HG02852 (cell line): Measurements from ENCODE around the gene KDELR3.

Experiments used
- ATAC-seq: cut with Tn5 transposase; IDR thresholded peaks from one replicate; pipeline ENCODE4 v1.9.1; 2021; ENCODE audit warnings: mild to moderate bottlenecking, moderate library complexity; ENCODE audit not compliant: unreplicated experiment

KDELR3 gene

DNA sequence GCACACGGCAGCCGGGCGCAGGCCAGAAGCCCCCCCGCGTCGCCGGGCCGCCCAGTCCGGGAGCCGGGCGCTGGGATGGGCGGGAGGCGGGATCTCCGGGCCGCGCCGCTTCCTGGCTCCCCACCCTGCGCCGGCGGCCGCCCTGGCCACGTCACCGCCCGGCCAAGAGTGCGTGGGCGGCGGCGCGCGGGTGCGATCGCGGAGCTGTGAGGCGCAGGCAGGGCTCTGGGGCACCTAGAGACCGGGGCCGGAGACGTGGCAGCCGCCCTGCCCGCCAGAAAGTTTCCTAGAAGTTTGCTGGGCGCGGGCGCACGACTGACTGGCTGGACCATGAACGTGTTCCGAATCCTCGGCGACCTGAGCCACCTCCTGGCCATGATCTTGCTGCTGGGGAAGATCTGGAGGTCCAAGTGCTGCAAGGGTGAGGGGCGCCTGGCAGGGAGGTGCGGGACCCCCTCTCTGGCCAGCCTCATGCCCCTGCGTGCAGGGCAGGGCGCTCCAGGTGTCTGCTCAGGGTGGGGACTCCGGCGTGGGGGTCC is at the start of gene KDELR3:
Gene KDELR3 (plus strand): TSS at position 193 of the 539 bp plus-strand sequence. CDS start 138 bp downstream, at position 331.
- no peak for ATAC-seq

DNA sequence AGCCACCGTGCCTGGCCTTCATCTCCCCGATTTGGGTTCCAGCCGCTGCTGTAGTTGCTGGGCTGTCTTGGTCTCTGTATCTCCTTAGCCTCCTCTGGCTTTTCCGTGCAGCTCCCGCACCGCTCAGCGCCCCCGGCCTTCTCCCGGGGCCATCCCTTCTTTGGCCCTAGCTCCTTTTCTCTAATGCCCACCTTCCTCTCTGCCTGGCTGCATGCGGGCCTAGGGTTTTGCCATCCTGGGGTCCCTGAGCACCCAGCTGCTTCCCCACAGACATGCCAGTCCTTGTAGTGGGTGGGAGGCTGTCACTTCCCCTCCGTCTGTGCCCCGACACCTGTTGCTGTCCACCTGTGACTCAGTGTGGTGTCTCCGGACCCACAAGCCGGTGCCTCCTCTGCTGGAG is 49.3 kb upstream of the KDELR3 start:
- no peak for ATAC-seq

DNA sequence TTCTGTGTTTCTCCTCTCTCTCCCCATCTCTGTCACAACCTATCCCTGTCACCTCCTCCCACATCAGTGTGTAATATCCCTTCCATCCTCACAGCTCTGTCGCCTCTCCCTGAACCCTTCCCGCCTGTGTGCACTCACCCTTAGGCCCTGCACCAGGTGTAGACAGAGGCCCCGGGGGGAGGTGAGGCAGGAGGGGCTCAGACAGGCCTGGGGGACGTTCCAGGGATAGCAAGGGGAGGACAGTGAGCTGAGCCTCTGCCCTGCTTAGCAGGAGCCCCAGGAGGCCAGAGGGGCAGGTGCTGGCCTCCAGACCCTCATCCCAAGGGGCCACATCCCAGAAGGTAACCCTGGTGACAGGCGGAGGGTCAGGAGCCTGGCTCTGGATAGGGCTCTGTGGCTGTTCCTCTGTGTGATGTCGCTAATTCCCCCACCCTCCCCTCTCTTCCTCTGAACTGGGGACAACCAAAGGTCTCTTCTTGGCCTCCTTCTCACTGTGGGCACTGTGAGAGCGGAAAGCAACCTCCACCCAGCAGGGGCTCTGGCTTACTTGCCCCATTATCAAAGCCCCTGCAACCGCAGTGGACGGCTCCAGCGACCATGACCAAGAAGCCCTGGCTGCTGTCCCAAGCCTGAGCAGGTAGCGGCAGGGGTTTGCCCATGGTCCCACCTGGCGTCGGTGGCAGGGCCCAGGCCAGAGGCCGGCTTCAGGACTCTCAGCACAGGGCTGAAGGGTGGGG is 48.6 kb upstream of the KDELR3 start:
- ATAC-seq, result no peak

DNA sequence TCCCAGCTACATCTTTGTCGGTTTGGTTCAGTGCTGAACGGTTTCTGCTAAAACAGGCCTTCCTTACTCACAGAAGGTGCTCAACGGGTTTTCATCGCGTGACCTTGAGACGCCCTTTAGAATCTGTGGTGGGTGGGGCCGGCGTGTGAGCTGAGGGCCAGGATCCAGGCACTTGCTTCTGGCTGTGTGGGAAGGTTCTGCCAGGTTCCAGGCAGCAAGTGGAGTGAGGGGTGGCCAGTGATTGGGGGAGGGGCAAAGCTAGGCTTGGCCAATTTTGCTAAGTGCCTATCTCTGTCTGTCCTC is 48.1 kb upstream of the KDELR3 start:
- no peak for ATAC-seq

DNA sequence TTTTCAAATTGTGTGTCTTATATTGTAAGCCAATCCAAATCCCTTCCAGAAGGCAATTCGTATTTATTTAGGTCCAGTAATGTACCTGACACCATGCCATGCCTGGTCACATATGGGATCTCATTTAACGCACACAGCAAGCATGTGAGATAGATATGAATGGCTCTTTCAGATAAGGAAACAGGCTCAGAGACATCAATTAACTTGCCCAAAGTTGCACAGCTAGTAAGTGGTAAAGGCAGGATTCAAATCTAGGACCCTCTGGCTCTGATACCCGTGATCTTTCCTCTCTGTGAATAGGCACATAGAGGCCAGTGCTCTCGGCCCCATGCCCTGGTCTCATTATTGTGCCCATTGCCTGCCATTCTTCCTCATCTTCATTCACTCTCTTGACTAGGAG is 47.2 kb upstream of the KDELR3 start:
- ATAC-seq, result no peak

DNA sequence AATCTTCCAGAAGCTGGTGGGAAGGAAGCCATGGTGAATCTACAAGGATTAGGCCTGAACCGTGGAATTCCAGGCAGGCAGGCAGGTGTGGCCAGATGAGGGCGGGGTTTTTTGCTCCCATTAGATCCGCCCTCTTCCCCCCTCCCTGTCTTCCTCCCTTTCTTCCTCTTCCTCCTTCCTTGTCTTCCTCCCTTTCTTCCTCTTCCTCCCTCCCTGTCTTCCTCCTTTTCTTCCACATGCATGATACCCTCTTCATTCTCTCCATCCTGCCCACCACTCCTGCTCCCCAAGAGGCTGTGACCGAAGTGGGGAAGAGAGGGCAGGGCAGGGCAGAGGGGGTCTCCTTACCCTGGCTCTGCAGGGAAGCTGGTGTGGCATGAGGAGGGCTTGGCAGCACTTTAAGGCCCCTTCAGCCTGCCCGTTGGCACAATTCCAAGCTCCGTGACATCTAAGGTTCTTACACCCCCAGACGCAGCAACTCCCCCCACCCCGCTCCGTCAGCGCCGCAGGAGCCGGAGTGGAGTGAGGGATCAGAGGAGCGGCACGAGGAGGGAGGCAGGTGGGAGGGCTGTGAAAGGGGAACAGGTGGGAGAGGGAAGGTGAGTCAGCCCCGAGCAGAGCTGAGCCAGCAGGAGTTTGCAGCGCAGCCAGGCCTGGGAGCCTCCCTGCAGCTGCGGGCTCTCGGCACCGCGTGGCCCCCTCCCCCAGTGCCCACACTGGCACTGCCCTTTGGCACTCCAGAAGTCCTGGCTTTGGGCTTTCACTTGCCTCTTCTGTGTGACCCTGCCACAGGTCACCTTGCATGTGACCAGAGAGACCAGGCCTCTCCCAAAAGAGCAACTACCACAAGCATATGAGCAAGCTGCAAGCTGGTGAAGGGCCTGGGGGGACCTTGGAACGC is 45.0 kb upstream of the KDELR3 start:
- no peak for ATAC-seq

DNA sequence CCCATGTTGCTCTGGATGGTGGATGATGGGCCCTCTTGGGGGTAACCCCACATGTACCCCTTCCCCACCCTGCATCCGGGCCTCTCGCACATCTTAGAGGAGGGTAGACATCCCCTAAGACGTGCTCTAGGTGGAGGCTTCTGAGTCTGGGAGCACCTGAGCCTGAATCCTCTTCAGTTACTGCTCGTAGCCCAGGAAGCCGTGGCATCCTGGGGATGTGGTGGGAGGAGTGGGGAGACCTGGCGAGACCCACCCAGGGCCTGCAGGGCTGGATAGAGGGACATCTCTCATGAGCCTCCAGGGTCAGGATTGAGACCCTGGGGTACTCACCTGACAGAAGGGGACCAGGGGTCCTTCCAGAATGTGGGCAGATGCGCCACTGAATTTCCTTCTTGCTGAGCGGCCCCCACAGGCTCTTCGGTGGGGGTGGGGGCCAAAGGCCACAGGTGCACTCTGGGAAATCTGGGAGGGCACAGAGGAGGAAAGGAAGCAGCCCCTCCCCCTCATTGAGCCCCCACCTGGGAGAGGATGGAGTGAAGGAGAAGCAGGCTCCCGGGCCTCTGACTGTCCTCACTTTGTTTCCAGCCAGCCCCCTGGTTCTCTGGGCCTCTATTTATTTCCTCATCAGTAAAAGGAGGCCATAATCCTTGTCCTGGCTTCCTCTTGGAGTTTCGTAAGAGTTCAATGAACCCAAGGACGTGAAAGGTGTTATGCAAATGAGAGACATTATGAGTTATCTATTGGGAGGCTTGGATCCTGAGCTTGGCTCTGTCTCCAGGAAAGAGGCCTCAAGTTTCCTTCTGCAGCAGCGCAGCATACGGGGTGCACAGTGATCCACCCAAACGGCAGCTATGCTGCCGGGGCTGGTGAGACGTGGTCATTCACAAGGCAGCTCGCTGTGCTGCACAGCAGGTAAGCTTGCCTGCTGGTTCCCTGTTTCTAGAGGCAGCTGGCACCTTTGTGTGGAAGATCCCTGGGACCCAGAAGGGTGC is 44.1 kb upstream of the KDELR3 start:
- ATAC-seq, result no peak

DNA sequence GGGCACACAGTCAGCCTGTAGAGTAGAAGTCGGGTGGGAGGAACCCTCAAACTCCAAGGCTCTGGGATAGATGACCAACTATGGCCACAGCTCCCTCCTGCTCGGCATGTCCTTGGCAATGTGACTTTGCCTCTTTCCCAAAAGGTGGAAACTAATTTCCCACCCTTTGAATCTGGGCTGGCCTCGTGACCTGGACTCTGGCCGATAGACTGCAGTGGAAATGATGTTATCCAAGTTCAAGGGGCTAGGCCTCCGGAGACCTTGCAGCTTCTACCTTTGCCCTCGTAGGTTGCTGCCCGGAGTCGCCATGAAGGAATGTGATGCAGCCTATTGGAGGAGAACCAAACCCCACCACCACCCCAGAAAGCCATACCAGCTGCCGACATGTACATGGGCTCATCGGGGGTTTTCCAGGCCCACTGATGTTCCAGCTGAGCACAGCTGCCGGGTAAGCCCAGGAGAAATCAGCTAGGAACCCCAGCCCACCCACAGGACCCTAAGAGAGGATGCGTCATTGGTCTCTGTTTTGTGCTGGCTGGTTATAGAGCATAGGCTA is 43.3 kb upstream of the KDELR3 start:
- ATAC-seq, result no peak

DNA sequence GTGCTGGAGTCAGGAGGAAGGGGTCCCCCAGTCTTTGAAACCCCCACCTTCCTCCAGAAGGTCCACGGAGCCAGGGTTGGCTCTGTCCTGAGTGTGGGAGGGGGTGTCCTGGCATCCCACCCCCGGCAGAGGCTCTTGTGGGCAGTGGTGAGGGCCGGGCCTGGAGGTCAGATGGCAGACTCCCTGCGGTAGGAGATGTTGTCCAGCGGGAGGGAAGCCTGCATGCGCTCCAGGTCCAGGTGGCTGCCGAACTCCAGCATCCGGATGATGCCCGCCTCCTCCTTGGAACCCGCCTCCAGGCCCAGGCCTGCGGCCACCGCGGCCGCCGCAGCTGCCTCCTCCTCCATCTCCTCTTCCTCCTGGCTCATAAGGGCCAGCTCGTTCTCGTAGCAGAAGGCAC is 41.3 kb upstream of the KDELR3 start:
- ATAC-seq, result no peak

DNA sequence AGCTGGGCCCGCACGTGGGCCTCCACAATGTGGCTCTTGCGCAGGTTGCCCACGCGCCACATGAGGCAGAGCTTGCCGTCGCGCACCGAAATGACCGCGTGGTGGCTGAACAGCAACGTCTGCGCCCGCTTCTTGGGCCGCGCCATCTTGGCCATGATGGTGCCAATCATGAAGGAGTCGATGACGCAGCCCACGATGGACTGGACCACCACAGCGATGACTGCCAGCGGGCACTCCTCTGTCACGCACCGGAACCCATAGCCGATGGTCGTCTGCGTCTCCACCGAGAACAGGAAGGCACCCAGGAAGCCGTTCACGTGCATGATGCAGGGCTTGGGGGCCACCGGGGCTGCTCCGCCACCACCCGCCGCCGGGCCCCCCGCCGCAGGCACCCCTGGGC is 40.4 kb upstream of the KDELR3 start:
- no peak for ATAC-seq

DNA sequence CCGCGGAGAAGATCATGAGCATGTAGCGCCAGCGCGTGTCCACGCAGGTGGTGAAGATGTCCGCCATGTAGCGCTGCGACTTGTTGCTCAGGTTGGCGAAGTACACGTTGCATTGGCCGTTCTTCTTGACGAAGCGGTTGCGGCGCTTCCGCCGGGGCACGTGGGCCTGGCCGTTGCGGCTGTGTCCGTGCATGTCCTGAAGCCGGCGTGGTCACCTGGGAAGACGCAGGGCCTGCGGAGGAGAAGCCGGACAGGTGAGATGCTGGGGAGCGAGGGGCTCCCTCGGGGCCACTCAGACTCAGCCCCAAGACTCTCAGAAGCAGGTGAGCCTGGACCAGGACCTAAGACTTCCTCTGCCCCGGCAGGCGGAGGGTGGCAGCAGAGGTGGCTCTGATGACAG is 40.0 kb upstream of the KDELR3 start:
- ATAC-seq, result no peak

DNA sequence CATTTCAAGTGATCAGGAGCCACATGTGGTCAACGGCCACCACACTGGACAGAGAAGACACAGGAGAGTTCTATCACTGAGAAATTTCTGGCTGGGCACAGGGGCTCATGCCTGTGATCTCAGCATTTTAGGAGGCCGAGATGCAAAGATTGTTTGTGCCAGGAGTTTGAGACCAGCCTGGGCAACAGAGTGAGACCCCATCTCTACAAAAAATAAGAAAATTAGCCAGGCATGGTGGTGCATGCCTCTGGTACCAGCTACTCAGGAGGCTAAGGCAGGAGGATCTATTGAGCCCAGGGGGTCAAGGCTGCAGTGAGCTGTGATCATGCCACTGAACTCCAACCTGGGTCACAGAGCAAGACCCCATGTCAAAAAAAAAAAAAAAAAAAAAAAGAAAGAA is 39.2 kb upstream of the KDELR3 start:
- no peak for ATAC-seq

DNA sequence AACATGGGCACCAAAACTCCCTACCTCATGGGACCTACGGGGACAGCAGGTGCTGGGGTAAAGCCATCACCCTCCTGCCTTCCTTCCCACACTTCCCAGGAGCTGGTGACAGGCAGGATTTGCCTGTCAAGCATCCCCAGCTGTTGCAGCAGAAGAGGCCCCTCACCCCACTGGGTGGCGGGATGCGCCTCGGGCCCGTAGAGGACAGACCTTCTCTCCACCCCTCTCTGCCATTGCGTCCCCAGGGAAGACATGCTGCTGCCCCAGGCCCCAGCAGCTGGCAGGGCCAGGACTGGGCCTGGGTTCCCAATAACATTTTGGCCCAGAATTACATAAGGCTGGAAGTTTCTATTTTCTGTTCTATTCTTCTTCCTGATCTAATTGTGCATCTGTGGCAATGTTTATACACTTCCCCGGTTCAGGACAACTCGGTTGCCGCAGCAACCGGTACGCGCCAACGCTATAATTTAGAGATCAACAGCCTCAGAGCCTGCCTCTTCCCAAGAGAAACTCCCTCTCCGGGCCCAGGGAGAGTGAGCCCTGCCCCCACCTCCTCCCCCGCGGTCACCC is 38.3 kb upstream of the KDELR3 start:
- ATAC-seq, result no peak

DNA sequence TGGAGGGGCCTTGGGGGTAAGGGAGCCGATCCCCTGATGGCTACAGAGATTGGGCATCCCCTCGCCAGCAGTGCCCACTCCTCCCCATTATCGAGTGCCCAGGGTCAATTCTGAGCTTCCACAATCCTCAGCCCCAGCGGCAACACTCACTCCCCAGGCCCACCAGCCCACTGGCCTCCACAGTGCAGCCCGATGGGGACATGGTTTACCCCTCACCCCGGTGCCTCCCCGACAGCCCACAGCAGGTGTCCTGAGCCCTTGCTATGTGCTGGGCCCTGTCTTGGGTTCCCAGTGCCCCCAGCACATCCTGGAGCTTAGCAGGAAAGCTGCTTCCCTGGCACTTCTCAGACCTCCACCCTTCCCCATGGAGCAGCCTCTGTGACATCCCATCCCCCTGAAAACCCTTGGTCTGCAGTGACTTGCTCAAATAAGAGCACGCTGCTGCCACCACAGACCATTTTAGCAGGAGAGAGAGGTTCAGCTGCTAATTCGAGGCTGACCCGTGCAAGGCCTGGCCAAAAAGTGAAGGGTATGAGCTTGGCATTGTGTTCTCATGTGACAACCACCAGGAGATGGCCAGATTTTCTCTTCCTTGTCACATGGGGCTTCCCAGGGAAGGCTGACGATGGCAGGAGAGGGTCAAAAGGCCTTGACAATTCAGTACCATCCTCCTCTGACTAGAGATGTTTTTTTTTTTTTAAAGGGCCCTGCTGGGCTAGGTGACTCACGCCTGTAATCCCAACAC is 36.5 kb upstream of the KDELR3 start:
- ATAC-seq, result no peak

DNA sequence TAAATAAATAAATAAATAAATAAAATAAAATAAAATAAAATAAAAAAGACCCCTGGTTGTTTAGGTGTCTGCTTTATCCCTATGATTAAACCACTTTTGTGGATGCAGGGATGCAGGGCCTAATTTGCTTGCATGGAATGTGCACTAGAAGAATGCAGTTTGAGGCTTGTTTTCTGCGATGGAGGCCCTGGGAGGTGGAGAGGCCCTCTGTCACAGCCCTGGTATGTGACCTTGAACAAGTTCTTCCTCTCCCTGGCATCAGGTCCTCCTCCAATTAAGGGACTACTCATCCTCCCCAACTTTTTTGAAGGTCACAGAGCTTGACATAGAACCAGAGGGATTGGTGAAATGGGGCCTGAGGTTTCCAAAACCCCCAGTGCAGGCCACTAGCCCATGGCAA is 35.6 kb upstream of the KDELR3 start:
- ATAC-seq, result no peak

DNA sequence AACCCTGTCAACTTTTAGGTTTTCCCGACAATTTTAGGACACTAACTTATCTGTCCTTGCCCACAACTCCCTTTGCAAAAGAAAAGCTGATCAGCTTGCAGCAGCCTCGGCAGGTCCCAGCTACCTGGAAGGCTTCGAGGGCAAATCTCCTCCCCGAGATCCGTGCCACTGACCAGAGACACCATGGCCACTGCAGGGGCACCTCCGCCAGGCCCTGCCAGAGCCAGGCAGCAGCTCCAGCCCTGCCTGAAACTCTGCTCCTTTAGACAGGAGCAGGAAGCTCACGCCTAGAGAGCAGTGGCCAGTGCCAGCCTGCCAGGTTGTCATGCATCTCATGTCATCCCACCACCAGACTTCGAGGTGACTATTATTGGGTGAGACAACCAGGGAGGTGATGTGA is 34.0 kb upstream of the KDELR3 start:
- ATAC-seq, result no peak

DNA sequence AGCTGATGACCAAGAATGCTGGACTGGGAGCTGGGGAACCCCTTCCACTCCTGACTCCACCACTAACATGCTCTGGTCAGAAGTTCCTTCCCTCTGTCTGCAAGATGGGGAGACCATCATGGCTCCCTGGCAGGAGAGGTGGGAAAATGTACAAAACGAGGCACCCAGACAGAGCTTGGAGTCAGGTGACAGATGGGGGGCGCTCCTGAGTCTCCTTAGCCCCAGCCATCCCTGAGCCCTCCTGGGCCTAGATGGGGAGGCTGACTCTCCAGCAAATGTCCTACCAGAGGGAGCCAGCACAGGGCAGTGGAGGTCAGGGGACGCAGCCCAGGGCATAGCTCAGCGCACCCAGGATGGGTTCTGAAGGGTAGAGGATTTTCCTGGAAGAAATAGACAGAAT is 32.9 kb upstream of the KDELR3 start:
- no peak for ATAC-seq

DNA sequence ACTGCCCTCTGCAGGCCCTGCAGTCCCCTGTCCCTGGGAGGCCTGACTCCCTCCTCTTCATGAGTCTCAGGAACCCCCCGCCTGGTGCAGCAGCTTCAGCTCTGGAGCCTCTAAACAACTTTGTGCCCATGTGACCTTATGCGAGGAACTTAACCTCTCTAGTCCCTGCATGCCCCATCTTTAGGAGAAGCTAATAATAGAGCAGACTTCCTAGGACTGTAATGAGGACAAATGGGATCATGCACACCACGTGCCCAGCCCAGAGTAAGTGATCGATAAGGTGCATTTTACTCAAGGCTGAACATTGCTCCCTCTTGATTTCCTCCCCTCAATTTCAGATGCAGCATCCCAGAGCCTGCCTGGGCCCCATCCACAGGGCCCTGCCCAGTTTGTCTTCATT is 31.9 kb upstream of the KDELR3 start:
- ATAC-seq, result no peak

DNA sequence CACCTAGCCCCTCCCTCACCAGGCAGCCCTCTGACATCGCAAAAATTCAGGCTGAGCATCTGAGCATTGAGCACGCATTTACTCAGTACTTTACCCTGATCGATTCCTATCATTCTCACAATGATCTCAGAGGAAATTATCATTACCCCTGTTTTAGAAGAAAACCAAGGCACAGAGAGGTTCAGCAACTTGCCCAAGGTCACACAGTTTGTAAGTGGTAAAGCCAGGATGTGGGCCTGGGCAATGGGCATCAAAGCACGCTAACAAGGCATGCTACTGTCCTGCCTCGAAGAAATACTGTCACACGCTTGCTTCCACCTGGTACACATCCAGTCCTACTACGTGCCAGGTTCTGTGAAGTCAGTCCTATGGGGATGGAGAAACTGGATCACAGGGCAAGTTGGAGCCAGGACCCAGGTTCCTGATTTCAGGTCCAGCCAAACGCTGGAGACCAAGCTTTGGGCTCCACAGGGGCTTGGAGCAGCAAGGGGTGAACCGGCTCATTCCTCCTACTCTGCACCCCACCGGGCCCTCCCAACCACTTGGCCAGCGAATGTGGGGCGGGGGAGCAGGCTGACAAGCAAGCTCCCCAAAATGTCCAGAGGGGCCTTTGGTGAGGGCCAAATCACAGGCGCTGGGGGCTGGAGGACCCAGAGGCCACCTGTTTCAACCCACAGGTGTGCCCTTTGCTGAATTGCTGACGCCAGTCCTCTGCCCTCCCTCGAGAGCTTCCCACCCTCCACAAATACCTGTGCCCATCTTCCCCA is 31.1 kb upstream of the KDELR3 start:
- no peak for ATAC-seq
